ENCODE data around the gene CHAMP1. TPM values are rescaled to one million over a fixed set of nuclear protein-coding genes. Genes with fewer than 3 reads are reported as not detected.

Gene CHAMP1
- total RNA-seq, 2 donors from 2014 or later, result 5.9 to 10.6 TPM

DNA sequence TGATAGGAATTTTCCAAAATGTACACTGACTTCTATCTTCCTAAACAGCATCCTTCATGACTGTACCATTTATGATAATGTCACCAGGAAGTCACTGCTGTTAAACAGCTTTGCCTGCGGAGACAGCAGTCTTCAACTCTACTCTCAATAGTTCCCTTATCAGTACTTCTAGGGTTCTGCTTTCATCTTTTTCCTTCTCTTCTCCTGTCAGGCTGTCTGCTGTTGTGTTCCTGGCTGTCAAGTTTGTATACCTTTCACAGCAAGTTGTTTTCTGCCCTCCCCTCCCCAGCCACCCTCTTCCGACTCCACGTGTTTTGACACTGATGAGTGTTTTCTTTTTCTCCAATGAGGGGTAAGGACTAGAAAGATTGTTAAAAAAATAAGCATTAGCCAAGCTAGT, 30.7 kb upstream of the CHAMP1 start:
- no peak for ATAC-seq
- intact Hi-C loops (cut with DNase I), result no loop called here
- Histone ChIP-seq H3K9me3 (no peaks in the 10 kb centered on the region), H3K27ac (no peak overlapping the region), H3K4me3 (no peak overlapping the region), H3K36me3 (replicated peaks in 1 of 2; ENCODE audit: insufficient read depth in 1 of 2, low read depth in 2 of 2) (peaks cover 10 to 14% of the 10 kb centered on the region in 2 donors), H3K4me1 (peaks cover 34% of the 10 kb centered on the region), H3K27me3 (no peaks in the 10 kb centered on the region)
- TF ChIP-seq POLR2A (IDR thresholded peaks at IDR 0.05), result no peak
- DNase-seq, result no peak
- 73 to 78% methylated on average over 3 of the region's 3 CpGs for WGBS, 2 donors

DNA sequence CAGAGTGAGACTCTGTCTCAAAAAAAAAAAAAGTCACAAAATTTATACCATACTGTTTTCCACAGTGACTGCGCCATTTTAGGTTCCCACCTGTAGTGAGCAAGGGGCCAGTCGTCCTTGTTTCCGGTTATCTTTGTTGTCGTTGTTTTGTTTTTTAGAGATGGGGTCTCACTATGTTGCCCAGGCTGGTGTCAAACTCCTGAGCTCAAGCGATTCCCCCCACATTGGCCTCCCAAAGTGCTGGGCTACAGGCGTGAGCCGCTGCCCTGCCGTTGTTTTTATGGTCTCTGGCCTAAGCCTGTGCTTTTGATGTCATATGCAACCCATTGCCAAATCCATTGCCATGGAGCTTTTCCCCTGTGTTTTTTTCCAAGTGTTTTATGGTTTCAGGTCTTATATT, 29.6 kb upstream of the CHAMP1 start:
- no peak for DNase-seq
- TF ChIP-seq, protein P1, sequence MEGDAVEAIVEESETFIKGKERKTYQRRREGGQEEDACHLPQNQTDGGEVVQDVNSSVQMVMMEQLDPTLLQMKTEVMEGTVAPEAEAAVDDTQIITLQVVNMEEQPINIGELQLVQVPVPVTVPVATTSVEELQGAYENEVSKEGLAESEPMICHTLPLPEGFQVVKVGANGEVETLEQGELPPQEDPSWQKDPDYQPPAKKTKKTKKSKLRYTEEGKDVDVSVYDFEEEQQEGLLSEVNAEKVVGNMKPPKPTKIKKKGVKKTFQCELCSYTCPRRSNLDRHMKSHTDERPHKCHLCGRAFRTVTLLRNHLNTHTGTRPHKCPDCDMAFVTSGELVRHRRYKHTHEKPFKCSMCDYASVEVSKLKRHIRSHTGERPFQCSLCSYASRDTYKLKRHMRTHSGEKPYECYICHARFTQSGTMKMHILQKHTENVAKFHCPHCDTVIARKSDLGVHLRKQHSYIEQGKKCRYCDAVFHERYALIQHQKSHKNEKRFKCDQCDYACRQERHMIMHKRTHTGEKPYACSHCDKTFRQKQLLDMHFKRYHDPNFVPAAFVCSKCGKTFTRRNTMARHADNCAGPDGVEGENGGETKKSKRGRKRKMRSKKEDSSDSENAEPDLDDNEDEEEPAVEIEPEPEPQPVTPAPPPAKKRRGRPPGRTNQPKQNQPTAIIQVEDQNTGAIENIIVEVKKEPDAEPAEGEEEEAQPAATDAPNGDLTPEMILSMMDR (IDR thresholded peaks at IDR 0.05), result no peak
- TF ChIP-seq POLR2A (IDR thresholded peaks at IDR 0.05), result no peak
- H3K4me1 ChIP-seq, result peaks cover 34% of the 10 kb centered on the region
- H3K4me3 ChIP-seq, result no peak overlapping the region
- no peak for ATAC-seq
- no peaks in the 10 kb centered on the region for H3K27me3 ChIP-seq
- intact Hi-C loops (cut with DNase I), result no loop called here
- no peaks in the 10 kb centered on the region for H3K9me3 ChIP-seq
- WGBS, 2 donors, result 92 to 98% methylated on average over 8 of the region's 8 CpGs
- H3K36me3 ChIP-seq (replicated peaks in 1 of 2; ENCODE audit: insufficient read depth in 1 of 2, low read depth in 2 of 2), result peaks cover 10 to 14% of the 10 kb centered on the region in 2 donors
- no peak overlapping the region for H3K27ac ChIP-seq

DNA sequence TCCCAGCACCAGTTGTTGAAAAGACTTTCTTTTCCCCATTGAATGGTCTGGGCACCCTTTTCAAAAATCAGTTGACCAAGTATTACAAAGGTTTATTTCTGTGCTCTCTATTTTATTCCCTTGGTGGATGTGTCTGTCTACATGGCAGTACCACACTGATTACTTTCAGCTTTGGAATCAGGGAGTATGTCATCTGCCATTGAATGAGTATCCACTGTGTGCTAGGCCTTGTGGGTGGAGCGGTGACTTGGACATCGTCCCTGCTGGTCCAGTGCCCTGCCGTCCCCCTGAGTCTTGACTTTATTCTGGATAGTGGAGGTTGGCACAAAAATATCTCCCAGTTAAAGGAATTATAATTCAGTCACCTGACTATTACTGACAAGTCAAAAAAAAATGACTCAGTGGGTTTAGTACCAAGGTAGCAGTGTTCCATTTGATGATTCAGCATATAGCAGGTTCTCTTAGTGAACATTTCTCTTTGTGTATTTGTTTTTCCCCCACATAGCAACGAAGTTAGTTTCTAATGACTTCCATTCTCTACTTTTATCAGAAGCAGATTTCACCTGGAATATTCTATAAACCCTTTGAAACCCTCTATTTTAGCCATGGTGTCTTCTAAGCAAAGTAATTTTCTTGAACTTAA, 29.0 kb upstream of the CHAMP1 start:
- Histone ChIP-seq H3K4me1 (peaks cover 28% of the 10 kb centered on the region), H3K9me3 (no peaks in the 10 kb centered on the region), H3K36me3 (replicated peaks in 1 of 2; ENCODE audit: insufficient read depth in 1 of 2, low read depth in 2 of 2) (peaks cover 10 to 14% of the 10 kb centered on the region in 2 donors), H3K27me3 (no peaks in the 10 kb centered on the region), H3K27ac (no peak overlapping the region), H3K4me3 (no peak overlapping the region)
- ATAC-seq (no peak), DNase-seq (no peak)
- intact Hi-C loops (cut with DNase I), result no loop called here
- TF ChIP-seq POLR2A (IDR thresholded peaks at IDR 0.05), result no peak
- TF ChIP-seq, protein P1 (IDR thresholded peaks at IDR 0.05), result no peak
- WGBS, 2 donors, result 76 to 79% methylated on average over 4 of the region's 4 CpGs

DNA sequence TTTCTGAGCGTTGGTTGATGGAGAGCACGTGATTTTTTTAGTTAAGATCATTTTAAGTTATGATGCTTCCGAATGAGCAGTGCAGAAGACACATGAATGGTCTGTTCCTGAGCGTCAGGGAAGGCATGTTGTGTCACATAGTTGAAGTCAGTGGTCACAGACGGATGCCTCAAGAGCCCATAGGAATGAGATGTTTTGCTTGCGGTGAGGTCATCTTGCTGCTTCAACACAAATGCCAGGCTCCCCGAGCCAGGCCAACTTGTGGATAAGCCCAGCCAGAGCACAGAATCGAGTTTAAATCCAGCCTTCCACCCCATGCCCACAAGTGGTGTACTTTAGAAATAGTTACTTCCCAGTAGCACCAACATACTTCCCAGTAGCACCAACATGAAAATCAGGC, 27.5 kb upstream of the CHAMP1 start:
- no peaks in the 10 kb centered on the region for H3K9me3 ChIP-seq
- DNase-seq (no peak), ATAC-seq (no peak)
- no peaks in the 10 kb centered on the region for H3K27me3 ChIP-seq
- peaks cover 21% of the 10 kb centered on the region for H3K4me1 ChIP-seq
- H3K36me3 ChIP-seq (replicated peaks in 1 of 2; ENCODE audit: insufficient read depth in 1 of 2, low read depth in 2 of 2), result peaks cover 10 to 16% of the 10 kb centered on the region in 2 donors
- no peak overlapping the region for H3K4me3 ChIP-seq
- intact Hi-C loops (cut with DNase I), result no loop called here
- no peak for TF ChIP-seq POLR2A (IDR thresholded peaks at IDR 0.05)
- TF ChIP-seq, protein P1 (IDR thresholded peaks at IDR 0.05), result no peak
- H3K27ac ChIP-seq, result no peak overlapping the region
- WGBS, 2 donors, result 91 to 95% methylated on average over 8 of the region's 8 CpGs

DNA sequence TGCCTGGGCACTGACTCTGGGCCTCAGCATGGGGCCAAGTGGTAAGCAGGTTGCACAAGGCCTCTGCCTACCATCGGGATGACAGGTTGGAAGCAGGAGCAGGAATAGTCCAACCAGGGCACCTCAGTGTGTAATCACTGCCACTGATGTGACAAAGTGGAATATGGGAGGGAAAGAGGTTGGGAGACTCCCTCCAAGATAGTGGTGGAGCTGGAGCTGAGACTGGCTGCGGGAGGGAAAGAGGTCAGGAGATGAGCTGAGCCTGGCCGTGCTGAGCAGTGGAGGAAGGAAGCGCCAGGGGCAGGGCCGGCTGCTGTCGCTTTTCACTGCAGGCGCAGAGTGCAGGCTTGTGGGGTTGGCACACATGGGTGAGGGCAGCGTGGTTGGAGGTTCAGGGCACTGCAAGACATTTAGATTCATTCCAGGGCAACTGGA, 26.1 kb upstream of the CHAMP1 start:
- DNase-seq (no peak), ATAC-seq (no peak)
- Histone ChIP-seq H3K27ac (no peak overlapping the region), H3K36me3 (replicated peaks in 1 of 2; ENCODE audit: insufficient read depth in 1 of 2, low read depth in 2 of 2) (peaks cover 17 to 24% of the 10 kb centered on the region in 2 donors), H3K4me1 (peaks cover 16% of the 10 kb centered on the region), H3K9me3 (no peaks in the 10 kb centered on the region), H3K4me3 (no peak overlapping the region), H3K27me3 (no peaks in the 10 kb centered on the region)
- intact Hi-C loops (cut with DNase I), result no loop called here
- TF ChIP-seq POLR2A (IDR thresholded peaks at IDR 0.05), result no peak
- TF ChIP-seq, protein P1 (IDR thresholded peaks at IDR 0.05), result no peak
- WGBS, 2 donors, result 91 to 93% methylated on average over 8 of the region's 8 CpGs

Data from body of pancreas (tissue), 4 donors.